KMS-11 (cell line): Measurements from ENCODE around the gene PIK3R1.

ENCODE experiments used
- H2AFZ ChIP-seq: fragments of 200-600 bp; sonication (generic); 2 replicates; pipeline ENCODE4 v1.6.1; 2016; ENCODE audit warnings: antibody characterized with exemption, mixed run types, low read depth
- H3K27ac ChIP-seq: fragments of 200-600 bp; sonication (generic); 2 replicates; pipeline ENCODE4 v1.6.1; 2016; ENCODE audit warnings: mild to moderate bottlenecking, mixed run types
- H3K27me3 ChIP-seq: fragments of 200-600 bp; sonication (generic); 2 replicates; pipeline ENCODE4 v1.6.1; 2017; ENCODE audit warnings: mild to moderate bottlenecking, low read depth, mixed run types, moderate library complexity; ENCODE audit not compliant: insufficient read depth
- H3K36me3 ChIP-seq: fragments of 200-600 bp; sonication (generic); 2 replicates; pipeline ENCODE4 v1.6.1; 2017; ENCODE audit warnings: mild to moderate bottlenecking, mixed run types; ENCODE audit not compliant: insufficient read depth
- H3K4me1 ChIP-seq: fragments of 200-600 bp; sonication (generic); 2 replicates; pipeline ENCODE4 v1.6.1; 2016; ENCODE audit warnings: mild to moderate bottlenecking, low read depth, mixed run types; ENCODE audit not compliant: poor library complexity, severe bottlenecking
- H3K4me2 ChIP-seq: fragments of 200-600 bp; sonication (generic); 2 replicates; pipeline ENCODE4 v1.7.0; 2016; ENCODE audit warnings: mild to moderate bottlenecking, mixed run types
- H3K4me3 ChIP-seq: fragments of 200-600 bp; sonication (generic); IDR thresholded peaks from 2 replicates; pipeline ENCODE4 v1.6.1; 2017; ENCODE audit warnings: low read depth, low read length, mixed read lengths; ENCODE audit not compliant: insufficient read depth
- H3K79me2 ChIP-seq: fragments of 200-600 bp; sonication (generic); 2 replicates; pipeline ENCODE4 v1.6.1; 2016; ENCODE audit warnings: low read depth, mixed run types; ENCODE audit not compliant: insufficient read depth
- H3K9ac ChIP-seq: fragments of 200-600 bp; sonication (generic); 2 replicates; pipeline ENCODE4 v1.6.1; 2016; ENCODE audit warnings: mild to moderate bottlenecking, mixed run types
- H4K20me1 ChIP-seq: fragments of 200-600 bp; sonication (generic); 2 replicates; pipeline ENCODE4 v1.6.1; 2016; ENCODE audit warnings: mild to moderate bottlenecking, mixed run types; ENCODE audit not compliant: insufficient read depth
- TF ChIP-seq, protein P1 (sequence below): fragments of 200-600 bp; sonication (generic); conservative IDR thresholded peaks from 2 replicates; pipeline ENCODE4 v1.6.1; 2017; ENCODE audit warnings: low read depth, mild to moderate bottlenecking, antibody characterized with exemption, low read length, moderate library complexity, mixed read lengths

Gene PIK3R1

GRCh38 chr5:68341006-68341405 is 125.5 kb downstream of the PIK3R1 start:
- Histone ChIP-seq H2AFZ (no peak overlapping the region), H3K4me1 (peaks cover 24% of the 10 kb centered on the region), H3K79me2 (no peaks in the 10 kb centered on the region), H3K27me3 (no peaks in the 10 kb centered on the region), H4K20me1 (no peaks in the 10 kb centered on the region), H3K27ac (no peak overlapping the region), H3K4me2 (no peak overlapping the region), H3K9ac (no peak overlapping the region), H3K36me3 (no peaks in the 10 kb centered on the region), H3K4me3 (no peak overlapping the region)
- TF ChIP-seq, protein P1, sequence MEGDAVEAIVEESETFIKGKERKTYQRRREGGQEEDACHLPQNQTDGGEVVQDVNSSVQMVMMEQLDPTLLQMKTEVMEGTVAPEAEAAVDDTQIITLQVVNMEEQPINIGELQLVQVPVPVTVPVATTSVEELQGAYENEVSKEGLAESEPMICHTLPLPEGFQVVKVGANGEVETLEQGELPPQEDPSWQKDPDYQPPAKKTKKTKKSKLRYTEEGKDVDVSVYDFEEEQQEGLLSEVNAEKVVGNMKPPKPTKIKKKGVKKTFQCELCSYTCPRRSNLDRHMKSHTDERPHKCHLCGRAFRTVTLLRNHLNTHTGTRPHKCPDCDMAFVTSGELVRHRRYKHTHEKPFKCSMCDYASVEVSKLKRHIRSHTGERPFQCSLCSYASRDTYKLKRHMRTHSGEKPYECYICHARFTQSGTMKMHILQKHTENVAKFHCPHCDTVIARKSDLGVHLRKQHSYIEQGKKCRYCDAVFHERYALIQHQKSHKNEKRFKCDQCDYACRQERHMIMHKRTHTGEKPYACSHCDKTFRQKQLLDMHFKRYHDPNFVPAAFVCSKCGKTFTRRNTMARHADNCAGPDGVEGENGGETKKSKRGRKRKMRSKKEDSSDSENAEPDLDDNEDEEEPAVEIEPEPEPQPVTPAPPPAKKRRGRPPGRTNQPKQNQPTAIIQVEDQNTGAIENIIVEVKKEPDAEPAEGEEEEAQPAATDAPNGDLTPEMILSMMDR: no peak

DNA sequence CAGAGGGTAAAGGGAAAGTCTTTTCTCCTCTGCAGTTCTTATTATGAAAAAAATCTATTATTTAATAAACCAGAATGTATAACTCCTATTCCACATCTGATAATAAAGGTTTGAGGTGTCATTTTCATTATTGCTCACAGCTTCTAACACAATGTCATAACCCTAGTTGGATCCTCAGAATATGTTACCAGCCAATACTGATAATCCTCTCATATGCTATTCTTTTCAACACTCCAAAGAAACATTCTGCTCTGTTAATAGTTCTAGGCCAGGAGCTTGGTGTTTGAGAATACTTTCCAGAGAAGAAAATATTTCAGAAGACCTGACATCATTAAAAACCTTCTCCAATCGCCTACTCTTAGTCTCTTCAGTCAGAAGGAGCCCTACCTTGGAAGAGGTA is 127.1 kb downstream of the PIK3R1 start:
- H4K20me1 ChIP-seq: no peaks in the 10 kb centered on the region
- H3K4me1 ChIP-seq: peaks cover 24% of the 10 kb centered on the region
- H3K9ac ChIP-seq: no peak overlapping the region
- no peak overlapping the region for H3K4me2 ChIP-seq
- H3K27ac ChIP-seq: no peak overlapping the region
- H3K36me3 ChIP-seq: no peaks in the 10 kb centered on the region
- no peaks in the 10 kb centered on the region for H3K27me3 ChIP-seq
- H2AFZ ChIP-seq: no peak overlapping the region
- no peak overlapping the region for H3K4me3 ChIP-seq
- no peaks in the 10 kb centered on the region for H3K79me2 ChIP-seq
- TF ChIP-seq, protein P1: no peak

DNA sequence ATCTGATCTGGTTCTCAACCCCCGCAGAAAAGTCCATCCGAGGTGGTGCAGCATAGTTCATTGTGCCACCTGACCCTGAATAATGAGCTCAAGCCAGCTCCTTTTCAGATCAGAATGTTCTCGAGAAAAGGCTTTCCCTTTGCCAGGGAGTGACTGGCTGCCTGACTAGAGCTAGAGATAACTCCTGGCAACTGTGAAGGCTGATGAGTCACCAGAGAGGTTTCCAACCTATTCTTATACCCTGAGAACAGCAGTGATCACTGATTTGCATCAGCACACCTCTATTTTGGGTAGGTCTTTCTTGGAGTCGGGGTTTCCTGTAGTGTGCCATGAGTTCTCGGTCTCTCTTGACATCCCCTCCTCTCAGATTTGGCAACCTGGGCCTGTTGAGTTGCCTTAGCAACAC is 127.9 kb downstream of the PIK3R1 start:
- no peak overlapping the region for H3K4me2 ChIP-seq
- H2AFZ ChIP-seq: no peak overlapping the region
- H3K79me2 ChIP-seq: no peaks in the 10 kb centered on the region
- H3K36me3 ChIP-seq: no peaks in the 10 kb centered on the region
- no peak overlapping the region for H3K4me3 ChIP-seq
- H3K27ac ChIP-seq: no peak overlapping the region
- H3K4me1 ChIP-seq: peaks cover 24% of the 10 kb centered on the region
- H3K9ac ChIP-seq: no peak overlapping the region
- no peaks in the 10 kb centered on the region for H3K27me3 ChIP-seq
- TF ChIP-seq, protein P1: no peak
- no peaks in the 10 kb centered on the region for H4K20me1 ChIP-seq

DNA sequence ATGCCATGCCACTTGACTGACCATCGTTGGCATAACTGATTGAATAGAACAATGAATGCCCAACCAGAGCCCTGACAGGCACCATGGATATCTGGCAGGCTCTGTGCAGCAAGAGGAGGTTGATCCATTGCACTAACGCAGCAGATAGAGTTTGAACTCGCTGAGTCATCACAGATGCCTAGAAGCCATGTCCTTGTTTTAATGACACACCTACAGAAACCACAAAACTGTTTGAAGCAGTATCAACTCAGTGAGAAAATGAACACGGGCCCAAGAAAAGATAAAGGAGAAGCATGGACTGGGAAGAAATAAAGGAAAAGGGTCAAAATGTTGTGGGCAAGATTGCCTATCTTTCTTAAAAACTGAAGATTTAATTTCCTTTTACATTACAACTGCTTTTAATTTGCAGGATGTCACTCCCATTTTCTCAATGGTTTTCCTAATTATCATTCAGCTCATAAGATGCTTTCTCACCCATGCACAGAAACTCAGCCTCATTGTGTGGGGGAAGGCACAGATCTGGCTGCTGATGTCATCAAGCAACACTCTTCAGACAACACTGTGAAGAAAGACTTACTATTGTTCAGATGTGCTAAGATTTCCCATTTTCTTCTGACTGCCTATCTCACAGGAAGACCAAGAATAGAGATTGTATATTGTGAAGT is 129.0 kb downstream of the PIK3R1 start:
- H3K79me2 ChIP-seq: no peaks in the 10 kb centered on the region
- H4K20me1 ChIP-seq: no peaks in the 10 kb centered on the region
- peak overlapping the region; percentile 46 for H3K4me2 ChIP-seq
- peak overlapping the region; percentile 10; the same call in 1 of the 2 replicates for H3K9ac ChIP-seq
- no peaks in the 10 kb centered on the region for H3K27me3 ChIP-seq
- H3K27ac ChIP-seq: peak overlapping the region; percentile 51
- peaks cover 24% of the 10 kb centered on the region for H3K4me1 ChIP-seq
- H3K4me3 ChIP-seq: no peak overlapping the region
- H3K36me3 ChIP-seq: no peaks in the 10 kb centered on the region
- H2AFZ ChIP-seq: peak overlapping the region; percentile 48
- TF ChIP-seq, protein P1: no peak
